HepG2 (cell line): ENCODE data around the gene TRPV4.
"Not testable (repeated sequence)": the region's sequence is repeated elsewhere in the genome, so short reads cannot be mapped to it uniquely, and the experiment has no call there.

Experiments used
- BRD4 ChIP-seq: sonication (generic); formaldehyde crosslinking; IDR thresholded peaks from 2 replicates; pipeline ENCODE4 v1.4.0; 2020; ENCODE audit warnings: missing genetic modification reagents
- MAZ ChIP-seq, 2 experiments: sonication (generic) in 1 of 2; formaldehyde crosslinking in 1 of 2; IDR thresholded peaks; 2 replicates each; pipeline versions ENCODE4 v1.5.0 to v1.6.1; 2012 to 2020; ENCODE audit warnings: low read depth in 2 of 2, mild to moderate bottlenecking in 2 of 2, borderline replicate concordance in 1 of 2, improper control_type of control experiment in 1 of 2, low read length in 1 of 2, missing genetic modification reagents in 1 of 2, moderate library complexity in 1 of 2
- ZNF660 ChIP-seq: sonication (generic); formaldehyde crosslinking; IDR thresholded peaks from 2 replicates; pipeline ENCODE4 v1.5.1; 2020; ENCODE audit warnings: mild to moderate bottlenecking, low read depth, missing genetic modification reagents, borderline replicate concordance

DNA sequence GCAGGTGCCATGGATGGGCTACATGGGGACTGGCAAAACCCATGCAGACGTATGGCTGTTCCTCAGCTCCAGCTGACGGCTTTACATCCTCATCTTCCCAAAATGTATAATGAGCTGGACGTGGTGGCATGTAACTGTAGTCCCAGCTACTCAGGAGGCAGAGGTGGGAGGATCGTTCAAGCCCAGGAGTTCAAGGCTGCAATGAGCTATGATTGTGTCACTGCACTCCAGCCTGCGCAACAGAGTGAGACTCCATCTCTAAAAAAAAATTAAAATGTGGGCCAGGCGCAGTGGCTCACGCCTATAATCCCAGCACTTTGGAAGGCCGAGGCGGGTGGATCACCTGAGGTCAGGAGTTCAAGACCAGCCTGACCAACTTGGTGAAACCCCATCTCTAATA, 29.3 kb upstream of the TRPV4 start:
- not testable (repeated sequence) for TF ChIP-seq ZNF660 (CRISPR knock-in tag); BRD4 (CRISPR knock-in tag); MAZ (IDR thresholded peaks at IDR 0.05; ENCODE audit: borderline replicate concordance, low read depth, low read length); MAZ (CRISPR knock-in tag; IDR thresholded peaks at IDR 0.05; ENCODE audit: low read depth)
